Activated CD8-positive, alpha-beta memory T cell treated with anti-CD3 and anti-CD28 coated beads, Interleukin-2, amount 50 U/mL, for 1 hour (primary cell): ENCODE measurements around the gene PPRC1.

Source experiments
- DNase-seq: peaks from one replicate; pipeline ENCODE4 v3.0.0-alpha.2; 2020; ENCODE audit errors: extremely low read depth

The PPRC1 gene, protein sequence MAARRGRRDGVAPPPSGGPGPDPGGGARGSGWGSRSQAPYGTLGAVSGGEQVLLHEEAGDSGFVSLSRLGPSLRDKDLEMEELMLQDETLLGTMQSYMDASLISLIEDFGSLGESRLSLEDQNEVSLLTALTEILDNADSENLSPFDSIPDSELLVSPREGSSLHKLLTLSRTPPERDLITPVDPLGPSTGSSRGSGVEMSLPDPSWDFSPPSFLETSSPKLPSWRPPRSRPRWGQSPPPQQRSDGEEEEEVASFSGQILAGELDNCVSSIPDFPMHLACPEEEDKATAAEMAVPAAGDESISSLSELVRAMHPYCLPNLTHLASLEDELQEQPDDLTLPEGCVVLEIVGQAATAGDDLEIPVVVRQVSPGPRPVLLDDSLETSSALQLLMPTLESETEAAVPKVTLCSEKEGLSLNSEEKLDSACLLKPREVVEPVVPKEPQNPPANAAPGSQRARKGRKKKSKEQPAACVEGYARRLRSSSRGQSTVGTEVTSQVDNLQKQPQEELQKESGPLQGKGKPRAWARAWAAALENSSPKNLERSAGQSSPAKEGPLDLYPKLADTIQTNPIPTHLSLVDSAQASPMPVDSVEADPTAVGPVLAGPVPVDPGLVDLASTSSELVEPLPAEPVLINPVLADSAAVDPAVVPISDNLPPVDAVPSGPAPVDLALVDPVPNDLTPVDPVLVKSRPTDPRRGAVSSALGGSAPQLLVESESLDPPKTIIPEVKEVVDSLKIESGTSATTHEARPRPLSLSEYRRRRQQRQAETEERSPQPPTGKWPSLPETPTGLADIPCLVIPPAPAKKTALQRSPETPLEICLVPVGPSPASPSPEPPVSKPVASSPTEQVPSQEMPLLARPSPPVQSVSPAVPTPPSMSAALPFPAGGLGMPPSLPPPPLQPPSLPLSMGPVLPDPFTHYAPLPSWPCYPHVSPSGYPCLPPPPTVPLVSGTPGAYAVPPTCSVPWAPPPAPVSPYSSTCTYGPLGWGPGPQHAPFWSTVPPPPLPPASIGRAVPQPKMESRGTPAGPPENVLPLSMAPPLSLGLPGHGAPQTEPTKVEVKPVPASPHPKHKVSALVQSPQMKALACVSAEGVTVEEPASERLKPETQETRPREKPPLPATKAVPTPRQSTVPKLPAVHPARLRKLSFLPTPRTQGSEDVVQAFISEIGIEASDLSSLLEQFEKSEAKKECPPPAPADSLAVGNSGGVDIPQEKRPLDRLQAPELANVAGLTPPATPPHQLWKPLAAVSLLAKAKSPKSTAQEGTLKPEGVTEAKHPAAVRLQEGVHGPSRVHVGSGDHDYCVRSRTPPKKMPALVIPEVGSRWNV (N-terminal part only)

DNA sequence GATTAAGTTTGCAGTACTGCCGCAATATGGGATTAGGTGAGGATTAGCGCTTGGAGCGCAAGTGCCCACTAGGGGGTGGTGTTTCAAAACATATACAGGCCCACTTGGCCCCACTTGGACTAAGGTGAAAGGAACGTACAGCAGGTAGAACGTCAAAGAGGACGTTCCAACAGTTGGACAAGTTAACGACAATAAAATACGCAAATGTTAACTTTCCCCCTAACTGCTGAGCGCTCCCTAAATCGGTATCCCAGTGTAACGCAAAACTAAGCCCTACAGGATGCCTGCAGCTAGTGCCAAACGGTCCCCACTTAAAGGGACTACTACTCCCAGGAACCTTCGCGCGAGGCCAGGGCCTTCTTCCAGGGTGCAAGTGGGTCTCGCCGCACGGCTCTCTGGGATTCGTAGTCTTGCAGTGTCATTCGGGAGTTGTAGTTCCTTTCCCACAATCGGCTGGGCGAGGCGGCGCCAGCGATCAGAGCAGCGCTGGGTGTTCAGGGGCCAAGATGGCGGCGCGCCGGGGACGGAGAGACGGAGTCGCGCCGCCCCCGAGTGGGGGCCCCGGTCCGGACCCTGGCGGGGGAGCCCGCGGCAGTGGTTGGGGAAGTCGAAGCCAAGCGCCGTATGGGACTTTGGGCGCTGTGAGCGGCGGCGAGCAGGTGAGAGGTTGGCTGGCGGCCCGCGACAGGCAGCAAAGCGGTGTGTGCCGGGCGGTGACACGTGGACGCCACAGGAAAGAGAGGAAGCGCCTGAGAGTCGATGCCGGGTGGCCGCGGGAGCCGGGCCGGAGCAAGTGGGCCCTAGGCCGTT is at the start of gene PPRC1:
Gene PPRC1 (plus strand): TSS at position 478 of the 810 bp plus-strand sequence. CDS start 29 bp downstream, at position 507.
- peak; percentile 94 for DNase-seq

DNA sequence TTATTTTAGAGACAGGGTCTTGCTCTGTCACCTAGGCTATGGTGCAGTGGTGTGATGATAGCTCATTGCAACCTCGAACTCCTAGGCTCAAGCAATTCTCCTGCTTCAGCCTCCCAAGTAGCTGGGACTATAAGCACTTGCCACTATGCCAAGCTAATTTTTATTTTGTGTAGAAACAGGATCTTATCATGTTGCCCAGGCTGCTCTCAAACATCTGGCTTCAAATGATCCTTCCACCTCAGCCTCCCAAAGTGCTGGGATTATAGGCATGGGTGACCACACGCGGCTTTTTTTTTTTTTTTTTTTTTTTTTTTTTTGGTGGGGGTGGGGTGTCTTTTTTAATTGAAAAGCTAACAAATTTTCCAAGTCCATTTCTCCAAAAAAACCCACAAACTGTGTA is 49.3 kb upstream of the PPRC1 start:
- DNase-seq: no peak

GRCh38 chr10:102085336-102085735 is 47.5 kb upstream of the PPRC1 start:
- DNase-seq: no peak

DNA sequence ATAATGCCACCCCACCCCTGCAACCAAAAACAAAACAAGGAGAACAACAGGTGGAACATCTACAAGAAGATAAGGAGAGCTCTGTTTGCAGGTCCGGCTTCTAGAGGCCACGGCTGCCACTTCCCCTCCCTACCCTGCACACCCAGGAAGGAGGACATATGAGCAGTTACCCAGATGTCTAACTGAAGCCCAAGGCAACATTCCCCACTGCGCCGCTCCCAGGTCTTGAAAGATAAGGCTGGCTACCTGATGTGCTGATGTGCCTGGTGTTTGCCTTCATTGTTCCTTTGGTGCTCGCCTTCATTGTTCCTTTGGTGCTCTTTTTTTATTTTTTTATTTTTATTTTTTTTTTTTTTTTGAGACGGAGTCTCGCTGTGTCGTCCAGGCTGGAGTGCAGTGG is 46.6 kb upstream of the PPRC1 start:
- DNase-seq: no peak

DNA sequence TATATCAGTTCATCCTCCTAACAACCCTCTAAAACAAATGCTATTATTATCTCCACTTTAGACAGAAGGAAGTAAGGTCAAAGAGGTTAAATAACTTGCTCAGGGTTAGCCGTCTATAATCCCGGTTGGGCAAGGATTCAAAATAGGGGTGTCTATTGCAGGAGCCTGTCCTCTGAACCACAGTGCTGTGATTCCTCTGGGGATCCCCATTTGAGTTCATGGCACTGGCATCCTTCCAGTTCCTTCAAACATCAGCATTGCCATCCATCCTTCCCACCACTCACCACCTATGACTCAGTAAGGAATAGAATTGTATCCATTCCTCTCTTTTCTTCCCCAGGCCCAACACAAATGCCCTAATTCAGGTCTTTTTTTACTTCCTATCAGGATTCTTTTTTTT is 42.1 kb upstream of the PPRC1 start:
- no peak for DNase-seq

DNA sequence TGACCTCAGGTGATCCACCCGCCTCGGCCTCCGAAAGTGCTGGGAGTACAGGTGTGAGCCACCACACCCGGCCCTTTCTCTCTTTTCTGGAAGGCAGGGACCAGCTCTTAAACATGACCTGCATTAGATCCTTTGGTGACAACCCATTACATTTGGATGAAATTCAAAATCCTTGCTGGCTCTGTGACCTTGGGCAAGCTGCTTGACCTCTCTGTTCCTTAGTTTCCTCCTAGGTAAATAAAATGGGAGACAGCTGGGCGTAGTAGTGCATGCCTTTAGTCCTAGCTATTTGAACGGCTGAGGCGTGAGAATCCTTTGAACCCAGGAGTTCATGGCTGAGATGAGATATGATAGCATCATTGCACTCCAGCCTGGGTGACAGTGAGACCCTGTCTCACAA is 36.4 kb upstream of the PPRC1 start:
- no peak for DNase-seq

- no peak for DNase-seq
Observed at GRCh38 chr10:102101152-102101551, 31.7 kb upstream of the PPRC1 start.

DNA sequence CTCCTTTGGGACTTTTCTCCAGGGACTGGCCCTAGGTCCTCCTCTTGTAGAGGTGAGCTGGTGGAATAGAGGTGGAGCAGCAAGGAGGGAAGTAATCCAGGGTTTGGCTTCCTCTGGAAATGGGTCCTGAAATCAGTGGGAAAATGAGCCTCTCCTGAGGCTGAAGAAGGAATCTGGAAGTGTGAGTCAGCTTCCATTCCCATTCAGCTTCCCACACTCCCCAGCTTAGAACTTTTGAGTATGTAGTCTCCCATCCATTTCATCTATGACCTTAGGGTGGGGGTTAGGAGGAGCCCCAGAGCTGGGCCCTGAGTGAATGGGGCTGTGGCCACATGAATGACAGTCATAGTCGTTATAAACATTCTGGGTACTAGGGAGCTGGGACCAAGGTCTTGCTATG is 30.4 kb upstream of the PPRC1 start:
- no peak for DNase-seq

DNA sequence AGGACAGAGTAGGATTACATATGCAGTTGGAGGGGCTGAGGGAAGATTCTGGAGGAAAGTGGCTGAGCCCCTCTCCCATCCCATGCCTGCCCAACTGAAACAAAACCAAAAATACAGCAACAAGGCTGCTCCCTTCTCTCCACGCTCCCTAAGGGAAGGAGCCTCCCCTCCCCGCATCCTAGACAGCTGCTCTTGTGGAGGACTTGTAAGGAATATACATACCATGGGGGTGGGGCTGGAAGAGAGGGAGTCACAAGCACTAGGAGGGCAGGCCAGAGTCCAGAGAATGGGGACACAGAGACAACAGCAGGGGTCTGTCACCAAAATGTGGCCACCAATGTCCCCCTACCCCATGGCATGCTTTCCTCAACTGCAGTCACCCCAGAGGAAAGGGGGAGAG is 25.8 kb upstream of the PPRC1 start:
- no peak for DNase-seq

DNA sequence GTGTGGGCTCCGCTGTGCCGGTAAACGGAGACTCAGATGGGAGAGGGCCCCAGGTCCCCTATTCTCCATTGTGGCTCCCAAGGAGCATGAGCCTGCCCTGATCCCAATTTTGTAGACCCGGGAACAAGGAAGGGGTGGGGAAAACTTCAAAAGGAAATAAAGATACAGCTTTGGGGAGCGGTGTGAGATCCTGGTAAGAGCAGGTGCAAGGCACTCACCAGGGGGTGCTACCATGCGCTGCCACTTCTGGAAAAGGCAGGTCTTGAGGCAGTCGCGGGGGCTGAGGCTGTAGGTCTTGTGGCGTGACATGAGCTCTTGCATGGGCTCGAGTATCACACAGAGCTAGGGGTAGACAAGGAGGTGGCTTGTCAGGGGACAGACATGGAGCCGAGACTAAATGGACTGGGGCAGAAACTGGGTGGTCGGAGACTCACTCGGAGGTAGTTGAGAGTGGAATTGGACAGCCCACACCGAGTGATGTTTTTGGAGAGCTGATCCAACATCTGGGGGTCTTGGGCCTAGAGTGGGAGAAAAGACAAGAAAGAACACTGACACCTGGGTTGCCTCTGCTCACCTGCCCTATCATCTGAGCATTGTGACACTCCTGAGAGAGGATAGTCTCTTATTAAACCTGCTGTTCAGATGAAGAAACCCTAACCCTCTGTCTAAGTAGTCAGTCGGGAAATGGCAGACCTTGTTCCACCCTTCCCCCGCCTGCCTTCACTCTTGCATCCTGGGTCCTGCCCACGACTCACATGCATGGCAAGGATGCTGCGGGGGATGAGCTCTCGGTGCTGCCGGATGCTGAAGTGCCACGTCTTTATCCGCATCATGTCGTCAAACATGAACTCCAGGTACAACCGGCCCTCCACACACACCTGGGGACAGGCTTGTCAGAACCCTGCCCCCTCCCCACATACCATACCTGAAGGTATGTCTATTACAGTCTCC is 23.4 kb upstream of the PPRC1 start:
- no peak for DNase-seq

DNA sequence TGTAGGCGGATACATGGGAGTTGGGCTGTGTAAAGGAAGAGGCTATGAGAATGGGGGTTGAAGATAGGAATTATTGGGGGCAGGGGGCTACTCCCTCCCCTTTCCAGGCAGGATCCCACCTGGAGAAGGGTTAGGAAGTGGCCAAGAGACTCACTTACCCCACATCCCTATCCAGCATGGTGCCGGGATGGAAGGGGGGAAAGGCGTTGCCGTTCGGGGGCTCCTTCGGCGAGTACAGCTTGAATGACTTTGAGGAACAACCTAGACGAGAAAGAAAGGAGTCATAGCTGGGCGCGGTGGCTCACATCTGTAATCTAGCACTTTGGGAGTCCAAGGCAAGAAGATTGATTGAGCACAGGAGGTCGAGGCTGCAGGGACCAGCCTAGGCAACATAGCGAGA is 21.6 kb upstream of the PPRC1 start:
- DNase-seq: no peak

DNA sequence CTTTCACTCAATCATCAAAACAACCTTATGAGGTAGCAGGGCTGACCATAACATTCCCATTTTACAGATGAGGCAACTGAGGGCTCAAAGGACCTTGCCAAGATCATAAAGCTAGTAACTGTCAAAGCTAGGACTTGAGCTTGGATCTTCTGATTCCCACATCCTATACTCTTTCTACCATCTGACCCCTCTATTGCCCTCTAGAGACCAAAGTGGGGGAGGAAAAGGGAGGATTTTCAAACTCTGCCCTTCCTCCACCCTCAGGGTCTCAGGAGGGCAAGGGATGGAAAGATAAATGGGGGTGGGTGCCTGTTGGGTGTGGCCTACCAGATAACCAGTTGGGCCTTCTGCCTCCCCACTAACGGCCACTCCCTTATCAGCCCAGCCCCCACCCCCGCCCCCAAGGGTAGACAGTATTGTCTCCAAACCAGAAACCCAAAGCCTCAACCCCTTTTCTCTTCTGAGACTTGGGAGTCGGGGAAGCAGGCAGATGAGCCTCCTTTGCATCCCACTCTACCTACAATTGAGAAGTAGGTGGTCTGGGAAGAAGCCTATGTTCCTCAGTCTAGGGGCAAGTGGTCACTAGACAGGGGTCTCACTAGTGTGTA is 20.5 kb upstream of the PPRC1 start:
- no peak for DNase-seq

DNA sequence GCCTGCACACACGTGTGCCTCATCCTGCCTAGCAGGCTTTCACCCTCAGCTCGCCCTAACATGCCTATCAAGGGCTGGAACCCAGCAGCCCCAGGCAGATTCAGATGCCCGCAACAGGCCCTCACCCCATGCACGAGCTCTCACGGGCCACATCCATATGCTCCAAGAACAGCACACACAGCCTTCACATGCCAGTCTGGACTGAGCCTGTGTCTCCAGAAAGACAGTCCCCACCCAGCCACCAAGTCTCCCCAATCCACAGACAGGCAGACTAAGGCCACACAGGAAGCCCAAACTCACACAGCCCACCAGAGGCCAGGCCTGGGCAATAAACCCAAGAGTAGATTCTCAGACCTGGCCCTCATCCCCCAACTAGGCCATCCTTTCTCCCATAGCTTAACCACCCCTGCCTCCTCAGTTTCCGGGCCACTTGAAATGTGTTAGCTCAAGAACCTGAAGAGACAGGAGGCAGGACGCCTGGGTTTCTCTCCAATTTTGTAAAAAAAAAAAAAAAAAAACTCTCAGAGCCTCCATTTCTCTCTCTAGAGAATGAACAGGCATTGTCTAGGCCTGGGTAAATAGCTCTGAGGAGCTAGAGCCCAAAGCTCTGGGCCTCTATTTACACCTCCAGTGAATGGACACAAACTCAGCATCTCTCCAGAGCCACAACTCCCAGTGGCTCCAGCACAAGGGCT is 19.4 kb upstream of the PPRC1 start:
- no peak for DNase-seq

DNA sequence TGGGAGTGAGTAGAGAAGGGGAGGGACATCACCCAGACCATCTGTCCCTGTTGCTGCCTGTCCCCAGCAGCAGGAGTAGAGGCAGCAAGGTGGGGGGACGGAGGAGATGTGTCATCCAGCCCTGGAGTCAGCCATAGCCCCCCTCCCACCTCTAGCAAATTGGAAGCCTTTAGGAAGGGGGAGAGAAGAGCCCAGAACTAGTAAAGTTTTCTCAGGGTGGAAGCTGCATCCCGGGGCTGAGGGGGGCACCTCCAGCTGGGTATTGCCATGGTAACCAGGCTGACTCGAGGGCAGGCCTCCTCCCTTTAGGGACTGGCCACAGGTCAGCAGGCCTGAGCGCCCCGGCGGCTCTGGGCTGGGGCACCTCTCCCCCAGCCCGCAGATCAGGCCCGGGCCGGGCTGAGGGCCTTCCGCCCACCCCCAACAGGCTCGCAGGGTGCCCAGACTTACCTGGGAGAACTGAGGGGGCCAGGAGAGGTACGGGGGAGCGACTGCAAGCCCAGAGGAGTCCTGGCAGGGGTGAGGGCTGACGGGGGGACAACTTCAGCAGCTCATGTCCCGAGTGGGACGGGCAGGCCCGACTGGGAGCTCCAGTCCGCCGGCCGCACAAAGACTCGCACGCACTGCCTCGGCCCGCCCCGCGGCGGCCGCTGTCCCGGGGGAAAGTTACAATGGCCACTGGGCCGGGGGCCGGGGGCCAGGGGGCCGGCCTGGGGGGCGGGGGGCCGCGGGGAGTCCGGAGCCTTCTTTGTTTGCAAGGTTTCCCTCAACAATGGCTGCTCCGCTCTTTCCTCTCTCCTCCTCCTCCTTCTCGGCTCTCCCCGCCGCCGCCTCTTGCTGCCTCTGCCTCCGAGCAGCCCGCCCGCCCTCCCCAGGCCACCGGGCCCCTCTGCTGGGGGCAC is 18.6 kb upstream of the PPRC1 start:
- DNase-seq: no peak

DNA sequence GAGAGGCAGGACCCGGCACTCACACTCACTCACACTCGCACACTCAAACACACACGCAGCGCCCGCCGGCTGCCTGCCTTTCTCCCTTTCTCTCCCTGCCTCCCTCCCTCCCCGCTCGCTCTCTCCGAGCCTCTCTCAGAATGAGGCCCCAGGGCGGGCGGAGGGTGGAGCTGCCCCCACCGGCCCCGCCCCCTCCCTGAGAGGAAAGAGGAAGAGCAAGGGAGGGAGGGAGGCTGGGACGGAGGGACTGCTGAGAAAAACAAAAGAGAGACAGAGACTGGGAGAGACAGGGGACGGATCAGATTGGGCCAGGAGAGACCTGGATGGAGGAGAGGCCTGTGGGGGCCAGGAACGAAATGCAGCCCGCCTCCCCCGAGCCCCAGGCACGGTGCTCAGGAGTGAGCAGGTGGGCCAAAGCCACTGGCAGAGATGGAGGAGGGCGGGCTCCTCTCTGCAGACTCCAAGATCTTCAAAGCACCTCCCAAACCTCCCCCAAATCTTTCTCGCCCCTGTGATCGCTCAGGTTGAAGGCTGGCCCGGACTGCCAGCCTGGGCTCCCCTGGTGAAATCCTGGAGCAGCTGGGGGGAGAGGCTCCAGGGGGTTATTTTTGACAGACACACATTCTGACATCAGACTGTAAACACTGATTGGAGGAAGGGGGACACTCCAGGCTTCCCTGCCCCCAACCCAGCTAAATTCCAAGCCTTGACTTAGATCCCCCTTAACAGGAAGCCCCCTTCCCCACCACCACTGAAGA is 17.8 kb upstream of the PPRC1 start:
- peak; percentile 53 for DNase-seq

GRCh38 chr10:102115775-102116174 is 17.1 kb upstream of the PPRC1 start:
- no peak for DNase-seq

GRCh38 chr10:102116656-102117055 is 16.2 kb upstream of the PPRC1 start:
- DNase-seq: no peak
